ENCODE data around the gene KRTAP20-4. TPM values are rescaled to one million over a fixed set of nuclear protein-coding genes. Genes with fewer than 3 reads are reported as not detected.

KRTAP20-4 gene
- total and polyA plus RNA-seq, 9 donors, result not detected

- Histone ChIP-seq H3K9me3 (no peaks in the 10 kb centered on the region), H3K36me3 (no peaks in the 10 kb centered on the region), H3K4me3 (no peak overlapping the region), H3K27me3 (no peaks in the 10 kb centered on the region), H3K27ac (no peak overlapping the region), H3K4me1 (ENCODE audit: insufficient read depth) (no peaks in the 10 kb centered on the region)
- intact Hi-C loops (cut with DNase I), result no loop called here
- TF ChIP-seq EP300 (IDR thresholded peaks at IDR 0.05) (no peak), CTCF (IDR thresholded peaks at IDR 0.05) (no peak), POLR2A (IDR thresholded peaks at IDR 0.05) (no peak)
- DNase-seq, result no peak
- 79 to 93% (median 85%) methylated on average over 3 of the region's 3 CpGs for WGBS, 3 donors
These were observed 18.3 kb downstream of the KRTAP20-4 start for GRCh38 chr21:30638686-30639085.

GRCh38 chr21:30642564-30642963 is 22.1 kb downstream of the KRTAP20-4 start, which contains the start of gene KRTAP20-3:
Gene KRTAP20-3 (plus strand): TSS chr21:30642864.
- TF ChIP-seq EP300 (IDR thresholded peaks at IDR 0.05), result no peak
- no peak for TF ChIP-seq CTCF (IDR thresholded peaks at IDR 0.05)
- Histone ChIP-seq H3K27ac (no peak within 1 kb of the TSS), H3K4me1 (ENCODE audit: insufficient read depth) (no peaks in the 10 kb centered on the region), H3K4me3 (no peak within 1 kb of the TSS), H3K27me3 (no peaks in the 10 kb centered on the region), H3K36me3 (no peaks in the 10 kb centered on the region), H3K9me3 (no peaks in the 10 kb centered on the region)
- no peak for DNase-seq
- WGBS, 3 donors, result 78 to 83% (median 80%) methylated on average over 2 of the region's 2 CpGs
- intact Hi-C loops (cut with DNase I), result no loop called here

GRCh38 chr21:30646904-30647414 is 26.5 kb downstream of the KRTAP20-4 start:
- TF ChIP-seq CTCF (IDR thresholded peaks at IDR 0.05) (no peak), EP300 (IDR thresholded peaks at IDR 0.05) (no peak), POLR2A (IDR thresholded peaks at IDR 0.05) (no peak)
- intact Hi-C loops (cut with DNase I), result no loop called here
- H3K4me3 ChIP-seq, result no peak overlapping the region
- H3K27me3 ChIP-seq, result no peaks in the 10 kb centered on the region
- H3K27ac ChIP-seq, result no peak overlapping the region
- H3K36me3 ChIP-seq, result no peaks in the 10 kb centered on the region
- no peak for DNase-seq
- H3K4me1 ChIP-seq (ENCODE audit: insufficient read depth), result no peaks in the 10 kb centered on the region
- H3K9me3 ChIP-seq, result no peaks in the 10 kb centered on the region
- WGBS, 3 donors, result 73 to 79% (median 77%) methylated on average over 1 of the region's 1 CpG

GRCh38 chr21:30652891-30653290 is 32.5 kb downstream of the KRTAP20-4 start:
- intact Hi-C loops (cut with DNase I), result no loop called here
- no peak for DNase-seq
- Histone ChIP-seq H3K27ac (no peak overlapping the region), H3K27me3 (no peaks in the 10 kb centered on the region), H3K36me3 (no peaks in the 10 kb centered on the region), H3K9me3 (no peaks in the 10 kb centered on the region), H3K4me3 (no peak overlapping the region), H3K4me1 (ENCODE audit: insufficient read depth) (no peaks in the 10 kb centered on the region)
- TF ChIP-seq EP300 (IDR thresholded peaks at IDR 0.05), result no peak
- no peak for TF ChIP-seq POLR2A (IDR thresholded peaks at IDR 0.05)

GRCh38 chr21:30668776-30669175 is 48.3 kb downstream of the KRTAP20-4 start:
- intact Hi-C loops (cut with DNase I), result no loop called here

More at GRCh38 chr21:30668776-30669175, 48.3 kb downstream of the KRTAP20-4 start:
- no peak overlapping the region for H3K4me3 ChIP-seq
- no peak for TF ChIP-seq CTCF (IDR thresholded peaks at IDR 0.05)
- no peak for TF ChIP-seq POLR2A (IDR thresholded peaks at IDR 0.05)
- TF ChIP-seq EP300 (IDR thresholded peaks at IDR 0.05), result no peak
- H3K36me3 ChIP-seq, result no peaks in the 10 kb centered on the region
- no peak overlapping the region for H3K27ac ChIP-seq
- no peaks in the 10 kb centered on the region for H3K27me3 ChIP-seq
- H3K9me3 ChIP-seq, result no peaks in the 10 kb centered on the region
- WGBS, 3 donors, result 74 to 85% (median 77%) methylated on average over 1 of the region's 1 CpG
- no peaks in the 10 kb centered on the region for H3K4me1 ChIP-seq (ENCODE audit: insufficient read depth)
- DNase-seq, result no peak

Small RNAs within 50 kb of the gene (small RNA-seq; reads per million reads assigned to genes)
- not detected for gene KRTAP20-1
- not detected for gene KRTAP20-3
- not detected for gene KRTAP20-4
- gene KRTAP22-1, result not detected
- gene KRTAP22-2, result not detected

Other genes with a start within 250 kb of the KRTAP20-4 start
- gene KRTAP13-2, start 248.4 kb upstream of the KRTAP20-4 start, total RNA-seq, result not detected
- gene KRTAP13-2, start 248.4 kb upstream of the KRTAP20-4 start, polyA plus RNA-seq, result not detected
- not detected for gene KRTAP13-1, start 224.6 kb upstream of the KRTAP20-4 start, total RNA-seq
- not detected for gene KRTAP13-1, start 224.6 kb upstream of the KRTAP20-4 start, polyA plus RNA-seq
- gene KRTAP13-3, start 194.7 kb upstream of the KRTAP20-4 start, total RNA-seq, result not detected
- not detected for gene KRTAP13-3, start 194.7 kb upstream of the KRTAP20-4 start, polyA plus RNA-seq
- gene KRTAP13-4, start 190.4 kb upstream of the KRTAP20-4 start, total RNA-seq, result not detected
- not detected for gene KRTAP13-4, start 190.4 kb upstream of the KRTAP20-4 start, polyA plus RNA-seq
- gene KRTAP15-1, start 180.4 kb upstream of the KRTAP20-4 start, total RNA-seq, result not detected
- gene KRTAP15-1, start 180.4 kb upstream of the KRTAP20-4 start, polyA plus RNA-seq, result not detected
- gene KRTAP19-1, start 140.3 kb upstream of the KRTAP20-4 start, total RNA-seq, result not detected
- gene KRTAP19-1, start 140.3 kb upstream of the KRTAP20-4 start, polyA plus RNA-seq, result not detected
- gene KRTAP19-2, start 133.2 kb upstream of the KRTAP20-4 start, total RNA-seq, result not detected
- not detected for gene KRTAP19-2, start 133.2 kb upstream of the KRTAP20-4 start, polyA plus RNA-seq
- not detected for gene KRTAP19-3, start 128.6 kb upstream of the KRTAP20-4 start, total RNA-seq
- gene KRTAP19-3, start 128.6 kb upstream of the KRTAP20-4 start, polyA plus RNA-seq, result not detected
- not detected for gene KRTAP19-4, start 123.5 kb upstream of the KRTAP20-4 start, total RNA-seq
- not detected for gene KRTAP19-4, start 123.5 kb upstream of the KRTAP20-4 start, polyA plus RNA-seq
- not detected for gene KRTAP19-5, start 118.5 kb upstream of the KRTAP20-4 start, total RNA-seq
- not detected for gene KRTAP19-5, start 118.5 kb upstream of the KRTAP20-4 start, polyA plus RNA-seq
- gene KRTAP19-6, start 78.8 kb upstream of the KRTAP20-4 start, total RNA-seq, result not detected
- gene KRTAP19-6, start 78.8 kb upstream of the KRTAP20-4 start, polyA plus RNA-seq, result not detected
- gene KRTAP19-7, start 59.3 kb upstream of the KRTAP20-4 start, total RNA-seq, result not detected
- not detected for gene KRTAP19-7, start 59.3 kb upstream of the KRTAP20-4 start, polyA plus RNA-seq
- gene KRTAP22-2, start 30.2 kb upstream of the KRTAP20-4 start, total RNA-seq, result not detected
- gene KRTAP22-2, start 30.2 kb upstream of the KRTAP20-4 start, polyA plus RNA-seq, result not detected
- gene KRTAP6-3, start 28.2 kb upstream of the KRTAP20-4 start, total RNA-seq, result not detected
- not detected for gene KRTAP6-3, start 28.2 kb upstream of the KRTAP20-4 start, polyA plus RNA-seq
- gene KRTAP6-2, start 21.7 kb upstream of the KRTAP20-4 start, total RNA-seq, result not detected
- gene KRTAP6-2, start 21.7 kb upstream of the KRTAP20-4 start, polyA plus RNA-seq, result not detected
- not detected for gene KRTAP22-1, start 19.5 kb upstream of the KRTAP20-4 start, total RNA-seq
- gene KRTAP22-1, start 19.5 kb upstream of the KRTAP20-4 start, polyA plus RNA-seq, result not detected
- gene KRTAP6-1, start 6.7 kb upstream of the KRTAP20-4 start, total RNA-seq, result not detected
- not detected for gene KRTAP6-1, start 6.7 kb upstream of the KRTAP20-4 start, polyA plus RNA-seq
- gene KRTAP20-1, start 4.2 kb upstream of the KRTAP20-4 start, total RNA-seq, result not detected
- not detected for gene KRTAP20-1, start 4.2 kb upstream of the KRTAP20-4 start, polyA plus RNA-seq
- not detected for gene KRTAP20-2, start 14.6 kb downstream of the KRTAP20-4 start, total RNA-seq
- not detected for gene KRTAP20-2, start 14.6 kb downstream of the KRTAP20-4 start, polyA plus RNA-seq
- not detected for gene KRTAP20-3, start 22.2 kb downstream of the KRTAP20-4 start, total RNA-seq
- not detected for gene KRTAP20-3, start 22.2 kb downstream of the KRTAP20-4 start, polyA plus RNA-seq
- gene KRTAP21-3, start 98.2 kb downstream of the KRTAP20-4 start, total RNA-seq, result not detected
- gene KRTAP21-3, start 98.2 kb downstream of the KRTAP20-4 start, polyA plus RNA-seq, result not detected
- not detected for gene KRTAP21-2, start 126.6 kb downstream of the KRTAP20-4 start, total RNA-seq
- not detected for gene KRTAP21-2, start 126.6 kb downstream of the KRTAP20-4 start, polyA plus RNA-seq
- not detected for gene KRTAP21-1, start 134.8 kb downstream of the KRTAP20-4 start, total RNA-seq
- not detected for gene KRTAP21-1, start 134.8 kb downstream of the KRTAP20-4 start, polyA plus RNA-seq
- gene KRTAP8-1, start 192.6 kb downstream of the KRTAP20-4 start, total RNA-seq, result not detected
- gene KRTAP8-1, start 192.6 kb downstream of the KRTAP20-4 start, polyA plus RNA-seq, result not detected
- gene KRTAP7-1, start 209.1 kb downstream of the KRTAP20-4 start, total RNA-seq, result not detected
- gene KRTAP7-1, start 209.1 kb downstream of the KRTAP20-4 start, polyA plus RNA-seq, result not detected

Data from ovary (tissue), 9 donors.